ENCODE results near the gene AP3M1. TPM values are rescaled to one million over a fixed set of nuclear protein-coding genes. Genes with fewer than 3 reads are reported as not detected.

Gene AP3M1
- polyA plus RNA-seq, 1 of the 3 experiments (the other 2 are of a cell fraction), result 17.7 TPM

DNA sequence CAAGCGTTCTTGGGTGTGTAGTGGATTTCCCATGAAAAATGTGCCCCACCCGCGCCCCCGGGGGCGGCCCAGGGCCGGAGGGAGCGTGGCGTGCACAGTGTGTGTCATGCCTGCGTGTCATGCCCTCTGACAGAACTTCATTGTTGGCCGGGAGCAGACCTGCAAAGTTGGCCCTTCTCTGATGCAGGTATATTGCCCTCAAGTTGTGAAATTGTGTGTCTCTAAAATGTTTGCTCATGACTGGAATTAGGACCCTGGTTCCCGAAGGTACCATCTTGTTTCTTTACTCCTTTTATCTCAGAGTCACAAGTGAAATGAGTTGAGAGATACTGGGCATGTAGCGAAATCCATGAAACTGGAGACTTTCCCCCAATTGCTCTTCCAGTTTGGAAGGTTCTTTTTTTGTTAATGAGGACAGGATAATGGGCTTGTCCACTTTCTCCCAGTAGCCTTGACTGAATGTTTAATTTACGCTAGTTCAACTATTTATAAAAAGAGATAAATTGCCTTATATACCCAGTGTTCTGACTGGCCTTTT lies 26.6 kb upstream of the AP3M1 start:
- Histone ChIP-seq H3K4me2 (peak overlapping the region; percentile 97), H3F3A (replicated peaks; ENCODE audit: insufficient read depth) (peaks cover 49% of the 10 kb centered on the region), H3K9me3 (no peaks in the 10 kb centered on the region), H4K20me1 (ENCODE audit: insufficient read depth) (no peaks in the 10 kb centered on the region), H3K79me2 (ENCODE audit: insufficient read depth) (peaks cover 54% of the 10 kb centered on the region), H3K4me1 (ENCODE audit: control insufficient read depth in 1 of 2, insufficient read depth in 2 of 2, low read depth in 1 of 2, low read length in 1 of 2) (peaks cover 4 to 27% of the 10 kb centered on the region in 2 experiments; a peak in 2 of 4 replicates), H2AFZ (ENCODE audit: low read depth) (peak overlapping the region; percentile 98), H3K27ac (ENCODE audit: low read depth in 2 of 2, low read length in 1 of 2) (peak overlapping the region; percentile 83 to 91), H3K36me3 (replicated peaks in 1 of 2; ENCODE audit: control insufficient read depth in 1 of 2, insufficient read depth in 2 of 2, low read length in 1 of 2) (no peaks in the 10 kb centered on the region), H3K27me3 (ENCODE audit: insufficient read depth) (no peaks in the 10 kb centered on the region), H3K9me2 (no peaks in the 10 kb centered on the region), H3K9ac (peak overlapping the region; percentile 95), H3K4me3 (ENCODE audit: low read depth in 2 of 2, low read length in 1 of 2) (peak overlapping the region; percentile 84 to 92)
- no peak for TF ChIP-seq RXRA (IDR thresholded peaks at IDR 0.05; ENCODE audit: borderline replicate concordance, low read depth)
- no peak for TF ChIP-seq RCOR1 (IDR thresholded peaks at IDR 0.05; ENCODE audit: low read length)
- no peak for TF ChIP-seq CHD2 (IDR thresholded peaks at IDR 0.05; ENCODE audit: low read length, partially characterized antibody)
- TF ChIP-seq, protein P1, sequence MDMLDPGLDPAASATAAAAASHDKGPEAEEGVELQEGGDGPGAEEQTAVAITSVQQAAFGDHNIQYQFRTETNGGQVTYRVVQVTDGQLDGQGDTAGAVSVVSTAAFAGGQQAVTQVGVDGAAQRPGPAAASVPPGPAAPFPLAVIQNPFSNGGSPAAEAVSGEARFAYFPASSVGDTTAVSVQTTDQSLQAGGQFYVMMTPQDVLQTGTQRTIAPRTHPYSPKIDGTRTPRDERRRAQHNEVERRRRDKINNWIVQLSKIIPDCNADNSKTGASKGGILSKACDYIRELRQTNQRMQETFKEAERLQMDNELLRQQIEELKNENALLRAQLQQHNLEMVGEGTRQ (IDR thresholded peaks at IDR 0.05; ENCODE audit: borderline replicate concordance, low read depth, low read length), result no peak
- no peak for TF ChIP-seq FOXJ3 (CRISPR knock-in tag; IDR thresholded peaks at IDR 0.05)
- no peak for TF ChIP-seq YY1 (IDR thresholded peaks at IDR 0.05; ENCODE audit: low read depth)
- TF ChIP-seq, protein P2, sequence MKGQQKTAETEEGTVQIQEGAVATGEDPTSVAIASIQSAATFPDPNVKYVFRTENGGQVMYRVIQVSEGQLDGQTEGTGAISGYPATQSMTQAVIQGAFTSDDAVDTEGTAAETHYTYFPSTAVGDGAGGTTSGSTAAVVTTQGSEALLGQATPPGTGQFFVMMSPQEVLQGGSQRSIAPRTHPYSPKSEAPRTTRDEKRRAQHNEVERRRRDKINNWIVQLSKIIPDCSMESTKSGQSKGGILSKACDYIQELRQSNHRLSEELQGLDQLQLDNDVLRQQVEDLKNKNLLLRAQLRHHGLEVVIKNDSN (IDR thresholded peaks at IDR 0.05; ENCODE audit: borderline replicate concordance, low read depth), result no peak
- TF ChIP-seq MEF2A (IDR thresholded peaks at IDR 0.05; ENCODE audit: borderline replicate concordance, low read depth), result no peak
- TF ChIP-seq FOSL2 (IDR thresholded peaks at IDR 0.05; ENCODE audit: borderline replicate concordance, low read depth), result no peak
- no peak for TF ChIP-seq FOXM1 (IDR thresholded peaks at IDR 0.05; ENCODE audit: low read depth)
- TF ChIP-seq SMC3 (IDR thresholded peaks at IDR 0.05; ENCODE audit: low read depth, low read length), result no peak
- TF ChIP-seq, protein P3, sequence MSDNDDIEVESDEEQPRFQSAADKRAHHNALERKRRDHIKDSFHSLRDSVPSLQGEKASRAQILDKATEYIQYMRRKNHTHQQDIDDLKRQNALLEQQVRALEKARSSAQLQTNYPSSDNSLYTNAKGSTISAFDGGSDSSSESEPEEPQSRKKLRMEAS (IDR thresholded peaks at IDR 0.05; ENCODE audit: low read depth), result no peak; the same call in 1 of the 2 replicates
- DNase-seq, result no peak
- WGBS (ENCODE audit: low lambda C conversion rate), result 16% methylated on average over 11 of the region's 13 CpGs
- ChIA-PET POLR2A (interaction anchor here (0.9 to 1.0 kb wide), 3 partner anchors 13 to 1033 kb away, joined by 3 to 4 read pairs (median 3); partner anchors contain the start of gene VDAC2), CTCF (no interaction called here)

DNA sequence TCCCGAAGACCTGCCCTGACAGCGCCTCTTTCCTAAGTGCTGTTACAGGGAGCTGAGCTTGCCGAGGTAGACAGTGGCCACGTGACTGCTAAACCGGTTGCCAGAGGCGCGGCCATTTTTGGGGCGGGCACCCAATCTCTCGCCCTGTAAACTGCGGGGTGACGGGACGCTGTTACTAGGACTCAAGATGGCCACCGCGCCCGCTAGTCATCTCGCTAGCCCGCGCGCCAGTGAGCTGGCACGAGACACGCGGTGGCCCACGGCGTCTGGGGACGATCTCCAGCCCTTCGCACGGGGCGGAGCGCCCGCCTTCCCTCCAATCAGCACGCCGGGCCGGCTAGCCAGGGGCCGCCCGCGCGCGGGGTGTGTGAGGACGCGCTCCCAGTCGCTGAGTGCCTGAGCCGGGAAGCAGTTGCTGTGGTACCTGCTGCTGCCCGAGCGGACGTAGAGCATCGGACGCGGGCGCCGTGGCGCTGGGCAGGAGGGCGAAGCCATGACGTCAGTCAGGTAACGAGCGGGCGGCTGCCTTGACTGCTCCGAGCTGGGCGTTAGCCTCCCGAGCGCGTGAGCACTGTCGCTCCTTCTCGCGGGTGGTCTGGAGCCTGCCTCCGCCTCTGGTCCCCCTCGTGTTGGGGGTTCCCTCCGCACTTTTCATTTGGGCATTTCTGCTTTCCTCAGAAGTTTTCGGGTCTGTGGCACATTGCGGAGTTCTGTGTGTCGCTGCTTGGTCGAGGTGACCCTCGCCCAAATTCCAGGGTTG lies 25.9 kb upstream of the AP3M1 start:
- H3K4me3 ChIP-seq (ENCODE audit: low read depth in 2 of 2, low read length in 1 of 2), result peak overlapping the region; percentile 84 to 92
- H3K79me2 ChIP-seq (ENCODE audit: insufficient read depth), result peaks cover 48% of the 10 kb centered on the region
- H2AFZ ChIP-seq (ENCODE audit: low read depth), result peak overlapping the region; percentile 98
- H3K36me3 ChIP-seq (replicated peaks in 1 of 2; ENCODE audit: control insufficient read depth in 1 of 2, insufficient read depth in 2 of 2, low read length in 1 of 2), result no peaks in the 10 kb centered on the region
- H4K20me1 ChIP-seq (ENCODE audit: insufficient read depth), result no peaks in the 10 kb centered on the region
- H3K4me1 ChIP-seq (ENCODE audit: control insufficient read depth in 1 of 2, insufficient read depth in 2 of 2, low read depth in 1 of 2, low read length in 1 of 2), result peaks cover 4 to 25% of the 10 kb centered on the region in 2 experiments; a peak in 2 of 4 replicates
- no peaks in the 10 kb centered on the region for H3K27me3 ChIP-seq (ENCODE audit: insufficient read depth)
- DNase-seq, result peak; percentile 96
- H3K9me2 ChIP-seq, result no peaks in the 10 kb centered on the region
- 2% methylated on average over 41 of the region's 72 CpGs for WGBS (ENCODE audit: low lambda C conversion rate)
- H3K4me2 ChIP-seq, result peak overlapping the region; percentile 97
- H3F3A ChIP-seq (replicated peaks; ENCODE audit: insufficient read depth), result peaks cover 46% of the 10 kb centered on the region
- ChIA-PET CTCF (no interaction called here), POLR2A (interaction anchor here (0.6 to 1.4 kb wide), 6 partner anchors 10 to 1034 kb away, joined by 3 to 5 read pairs (median 4); partner anchors contain the start of genes ADK, AP3M1 and VDAC2)
- H3K9ac ChIP-seq, result peak overlapping the region; percentile 95
- H3K27ac ChIP-seq (ENCODE audit: low read depth in 2 of 2, low read length in 1 of 2), result peak overlapping the region; percentile 83 to 91
- H3K9me3 ChIP-seq, result no peaks in the 10 kb centered on the region
- TF ChIP-seq FOXM1 (IDR thresholded peaks at IDR 0.05; ENCODE audit: low read depth) (no peak), FOSL2 (IDR thresholded peaks at IDR 0.05; ENCODE audit: borderline replicate concordance, low read depth) (no peak), FOXJ3 (CRISPR knock-in tag; IDR thresholded peaks at IDR 0.05) (no peak), RFX5 (IDR thresholded peaks at IDR 0.05; ENCODE audit: low read length) (no peak; the same call in 1 of the 2 replicates), RXRA (IDR thresholded peaks at IDR 0.05; ENCODE audit: borderline replicate concordance, low read depth) (no peak), RAD21 (IDR thresholded peaks at IDR 0.05; ENCODE audit: low read length) (no peak), JUND (IDR thresholded peaks at IDR 0.05) (0 out of 2 replicates have a peak, but pooled peaks have one; percentile 13), YY1 (IDR thresholded peaks at IDR 0.05; ENCODE audit: low read depth) (peak; percentile 95), MXI1 (IDR thresholded peaks at IDR 0.05; ENCODE audit: low read depth, low read length) (peak; percentile 99)
- TF ChIP-seq, protein P4, sequence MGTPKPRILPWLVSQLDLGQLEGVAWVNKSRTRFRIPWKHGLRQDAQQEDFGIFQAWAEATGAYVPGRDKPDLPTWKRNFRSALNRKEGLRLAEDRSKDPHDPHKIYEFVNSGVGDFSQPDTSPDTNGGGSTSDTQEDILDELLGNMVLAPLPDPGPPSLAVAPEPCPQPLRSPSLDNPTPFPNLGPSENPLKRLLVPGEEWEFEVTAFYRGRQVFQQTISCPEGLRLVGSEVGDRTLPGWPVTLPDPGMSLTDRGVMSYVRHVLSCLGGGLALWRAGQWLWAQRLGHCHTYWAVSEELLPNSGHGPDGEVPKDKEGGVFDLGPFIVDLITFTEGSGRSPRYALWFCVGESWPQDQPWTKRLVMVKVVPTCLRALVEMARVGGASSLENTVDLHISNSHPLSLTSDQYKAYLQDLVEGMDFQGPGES (IDR thresholded peaks at IDR 0.05; ENCODE audit: low read depth, low read length), result no peak
- TF ChIP-seq, protein P5, sequence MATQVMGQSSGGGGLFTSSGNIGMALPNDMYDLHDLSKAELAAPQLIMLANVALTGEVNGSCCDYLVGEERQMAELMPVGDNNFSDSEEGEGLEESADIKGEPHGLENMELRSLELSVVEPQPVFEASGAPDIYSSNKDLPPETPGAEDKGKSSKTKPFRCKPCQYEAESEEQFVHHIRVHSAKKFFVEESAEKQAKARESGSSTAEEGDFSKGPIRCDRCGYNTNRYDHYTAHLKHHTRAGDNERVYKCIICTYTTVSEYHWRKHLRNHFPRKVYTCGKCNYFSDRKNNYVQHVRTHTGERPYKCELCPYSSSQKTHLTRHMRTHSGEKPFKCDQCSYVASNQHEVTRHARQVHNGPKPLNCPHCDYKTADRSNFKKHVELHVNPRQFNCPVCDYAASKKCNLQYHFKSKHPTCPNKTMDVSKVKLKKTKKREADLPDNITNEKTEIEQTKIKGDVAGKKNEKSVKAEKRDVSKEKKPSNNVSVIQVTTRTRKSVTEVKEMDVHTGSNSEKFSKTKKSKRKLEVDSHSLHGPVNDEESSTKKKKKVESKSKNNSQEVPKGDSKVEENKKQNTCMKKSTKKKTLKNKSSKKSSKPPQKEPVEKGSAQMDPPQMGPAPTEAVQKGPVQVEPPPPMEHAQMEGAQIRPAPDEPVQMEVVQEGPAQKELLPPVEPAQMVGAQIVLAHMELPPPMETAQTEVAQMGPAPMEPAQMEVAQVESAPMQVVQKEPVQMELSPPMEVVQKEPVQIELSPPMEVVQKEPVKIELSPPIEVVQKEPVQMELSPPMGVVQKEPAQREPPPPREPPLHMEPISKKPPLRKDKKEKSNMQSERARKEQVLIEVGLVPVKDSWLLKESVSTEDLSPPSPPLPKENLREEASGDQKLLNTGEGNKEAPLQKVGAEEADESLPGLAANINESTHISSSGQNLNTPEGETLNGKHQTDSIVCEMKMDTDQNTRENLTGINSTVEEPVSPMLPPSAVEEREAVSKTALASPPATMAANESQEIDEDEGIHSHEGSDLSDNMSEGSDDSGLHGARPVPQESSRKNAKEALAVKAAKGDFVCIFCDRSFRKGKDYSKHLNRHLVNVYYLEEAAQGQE (IDR thresholded peaks at IDR 0.05; ENCODE audit: low read depth, low read length), result peak; percentile 11; the same call in 1 of the 2 replicates
